Activated CD4-positive, alpha-beta T cell treated with anti-CD3 and anti-CD28 coated beads for 1 hour (primary cell): ENCODE measurements around the gene IFT22.
"Not testable (repeated sequence)": the region's sequence is repeated elsewhere in the genome, so short reads cannot be mapped to it uniquely, and the experiment has no call there.

Experiments
- DNase-seq: peaks from one replicate; pipeline ENCODE4 v3.0.0-alpha.2; 2020

The IFT22 gene

GRCh38 chr7:101273206-101273605 is 48.4 kb downstream of the IFT22 start:
- no peak for DNase-seq

GRCh38 chr7:101271021-101271420 is 50.6 kb downstream of the IFT22 start:
- DNase-seq, result no peak

GRCh38 chr7:101269664-101270063 is 51.9 kb downstream of the IFT22 start:
- DNase-seq, result no peak

GRCh38 chr7:101265622-101266516 is 55.7 kb downstream of the IFT22 start:
- DNase-seq, result no peak

GRCh38 chr7:101264102-101264706 is 57.4 kb downstream of the IFT22 start:
- not testable (repeated sequence) for DNase-seq
